PC-9 (cell line): Measurements from ENCODE around the gene NFASC. TPM values are rescaled to one million over a fixed set of nuclear protein-coding genes. Genes with fewer than 3 reads are reported as not detected.

Experiments used
- BruUV-seq: library from RNA; stranded (reverse); fragments of 400-500 nt; replicated peaks from 2 replicates; lab custom pipeline; 2021; lab: Mats Ljungman, UMichigan
- CTCF ChIA-PET: fragments of 300-600 bp; sonication (Branson Sonifier 250); formaldehyde crosslinking; loops from one replicate; lab custom pipeline; 2022; ENCODE audit warnings: antibody characterized with exemption; lab: Charles Lee
- POLR2A ChIA-PET: fragments of 300-600 bp; sonication (Branson Sonifier 250); formaldehyde crosslinking; loops from one replicate; lab custom pipeline; 2022; ENCODE audit warnings: antibody characterized with exemption; ENCODE audit not compliant: unreplicated experiment; lab: Charles Lee
- DNase-seq, 2 experiments: peaks; one replicate each; pipeline versions ENCODE4 v3.0.0 to v3.0.0-alpha.2; 2015 to 2022; ENCODE audit warnings: mixed read lengths in 1 of 2
- H2AFZ ChIP-seq: fragments of 200-600 bp; sonication (generic); 2 replicates; pipeline ENCODE4 v1.8.1; 2017; ENCODE audit warnings: antibody characterized with exemption
- H3F3A ChIP-seq: fragments of 200-600 bp; sonication (generic); 2 replicates; pipeline ENCODE4 v1.8.1; 2017; ENCODE audit warnings: antibody characterized with exemption, mild to moderate bottlenecking, low read depth; ENCODE audit not compliant: insufficient read depth
- H3K27ac ChIP-seq: fragments of 200-600 bp; sonication (generic); 2 replicates; pipeline ENCODE4 v1.6.1; 2016; ENCODE audit warnings: mixed run types
- H3K27me3 ChIP-seq: fragments of 200-600 bp; sonication (generic); 2 replicates; pipeline ENCODE4 v1.6.1; 2016; ENCODE audit warnings: low read depth, mixed run types; ENCODE audit not compliant: insufficient read depth
- H3K36me3 ChIP-seq: fragments of 200-600 bp; sonication (generic); 2 replicates; pipeline ENCODE4 v1.6.1; 2016; ENCODE audit warnings: low read depth, mixed run types
- H3K4me1 ChIP-seq: fragments of 200-600 bp; sonication (generic); replicated peaks from 2 replicates; pipeline ENCODE4 v1.6.1; 2016; ENCODE audit warnings: mixed run types; ENCODE audit not compliant: insufficient read depth
- H3K4me2 ChIP-seq: fragments of 200-600 bp; sonication (generic); 2 replicates; pipeline ENCODE4 v1.6.1; 2017; ENCODE audit warnings: mixed run types
- H3K4me3 ChIP-seq: fragments of 200-600 bp; sonication (generic); 2 replicates; pipeline ENCODE4 v1.6.1; 2016; ENCODE audit warnings: mixed run types
- H3K79me2 ChIP-seq: fragments of 200-600 bp; sonication (generic); 2 replicates; pipeline ENCODE4 v1.6.1; 2017; ENCODE audit warnings: low read depth, mixed run types
- H3K9me2 ChIP-seq: fragments of 200-600 bp; sonication (generic); 2 replicates; pipeline ENCODE4 v1.8.1; 2017; ENCODE audit warnings: mild to moderate bottlenecking; ENCODE audit not compliant: insufficient read depth
- H3K9me3 ChIP-seq: fragments of 200-600 bp; sonication (generic); 2 replicates; pipeline ENCODE4 v1.8.1; 2016; ENCODE audit warnings: low read depth; ENCODE audit not compliant: insufficient read depth
- H4K20me1 ChIP-seq: fragments of 200-600 bp; sonication (generic); 2 replicates; pipeline ENCODE4 v1.8.1; 2017; ENCODE audit not compliant: insufficient read depth
- EZH2 ChIP-seq: fragments of 200-600 bp; sonication (generic); IDR thresholded peaks from 2 replicates; pipeline ENCODE4 v1.8.0; 2017; ENCODE audit warnings: antibody characterized with exemption, low read depth
- intact Hi-C: fragments of 100-400 bp; cut with micrococcal nuclease; formaldehyde crosslinking; loops from one replicate; pipeline ENCODE4 v1.10.0; 2022; ENCODE audit not compliant: unreplicated experiment
- total RNA-seq: library from RNA; stranded (reverse); gene quantifications from 2 replicates; pipeline ENCODE4 v1.2.3, GENCODE V29; 2021
- TF ChIP-seq, protein P1 (sequence below): fragments of 200-600 bp; sonication (generic); conservative IDR thresholded peaks from 2 replicates; pipeline ENCODE4 v1.6.1; 2017; ENCODE audit warnings: mixed run types, antibody characterized with exemption, mild to moderate bottlenecking, moderate library complexity

Gene NFASC
- total RNA-seq, 1 experiment from 2014 or later: not detected

DNA sequence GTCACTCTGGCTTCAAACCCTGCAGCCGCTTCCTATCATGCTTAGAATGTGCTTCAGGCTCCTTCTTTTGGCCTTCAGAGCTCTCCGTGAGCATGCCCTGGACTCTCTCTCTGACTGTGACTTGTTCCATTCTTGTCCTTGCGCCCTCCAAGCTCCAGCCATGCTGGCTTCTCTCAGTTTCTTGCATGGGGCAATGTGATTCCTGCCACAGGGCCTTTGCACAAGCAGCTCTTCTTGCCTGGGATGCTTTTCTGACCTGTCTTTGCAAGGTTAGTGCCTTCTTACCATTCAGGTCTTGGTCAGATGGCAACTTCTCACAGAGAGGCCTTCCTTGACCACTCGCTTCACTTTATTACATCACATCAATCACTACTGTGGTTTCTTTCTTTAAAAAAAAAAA is 66.1 kb downstream of the NFASC start:
- Histone ChIP-seq H3K4me1 (no peaks in the 10 kb centered on the region), H3K79me2 (no peaks in the 10 kb centered on the region), H3K4me3 (no peak overlapping the region), H3K27ac (no peak overlapping the region), H2AFZ (no peak overlapping the region), H3K27me3 (peaks cover 91% of the 10 kb centered on the region), H3K9me2 (no peaks in the 10 kb centered on the region), H3K36me3 (no peaks in the 10 kb centered on the region), H4K20me1 (no peaks in the 10 kb centered on the region), H3K9me3 (no peaks in the 10 kb centered on the region), H3F3A (no peaks in the 10 kb centered on the region), H3K4me2 (no peak overlapping the region)
- TF ChIP-seq, protein P1, sequence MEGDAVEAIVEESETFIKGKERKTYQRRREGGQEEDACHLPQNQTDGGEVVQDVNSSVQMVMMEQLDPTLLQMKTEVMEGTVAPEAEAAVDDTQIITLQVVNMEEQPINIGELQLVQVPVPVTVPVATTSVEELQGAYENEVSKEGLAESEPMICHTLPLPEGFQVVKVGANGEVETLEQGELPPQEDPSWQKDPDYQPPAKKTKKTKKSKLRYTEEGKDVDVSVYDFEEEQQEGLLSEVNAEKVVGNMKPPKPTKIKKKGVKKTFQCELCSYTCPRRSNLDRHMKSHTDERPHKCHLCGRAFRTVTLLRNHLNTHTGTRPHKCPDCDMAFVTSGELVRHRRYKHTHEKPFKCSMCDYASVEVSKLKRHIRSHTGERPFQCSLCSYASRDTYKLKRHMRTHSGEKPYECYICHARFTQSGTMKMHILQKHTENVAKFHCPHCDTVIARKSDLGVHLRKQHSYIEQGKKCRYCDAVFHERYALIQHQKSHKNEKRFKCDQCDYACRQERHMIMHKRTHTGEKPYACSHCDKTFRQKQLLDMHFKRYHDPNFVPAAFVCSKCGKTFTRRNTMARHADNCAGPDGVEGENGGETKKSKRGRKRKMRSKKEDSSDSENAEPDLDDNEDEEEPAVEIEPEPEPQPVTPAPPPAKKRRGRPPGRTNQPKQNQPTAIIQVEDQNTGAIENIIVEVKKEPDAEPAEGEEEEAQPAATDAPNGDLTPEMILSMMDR: no peak
- no TSS peak for BruUV-seq
- intact Hi-C loops: loop anchor here (10.0 kb wide), 1 partner anchor 372 kb away; no protein-coding TSS in a partner anchor
- POLR2A ChIA-PET: no interaction called here
- no peak for DNase-seq
- CTCF ChIA-PET: no interaction called here

DNA sequence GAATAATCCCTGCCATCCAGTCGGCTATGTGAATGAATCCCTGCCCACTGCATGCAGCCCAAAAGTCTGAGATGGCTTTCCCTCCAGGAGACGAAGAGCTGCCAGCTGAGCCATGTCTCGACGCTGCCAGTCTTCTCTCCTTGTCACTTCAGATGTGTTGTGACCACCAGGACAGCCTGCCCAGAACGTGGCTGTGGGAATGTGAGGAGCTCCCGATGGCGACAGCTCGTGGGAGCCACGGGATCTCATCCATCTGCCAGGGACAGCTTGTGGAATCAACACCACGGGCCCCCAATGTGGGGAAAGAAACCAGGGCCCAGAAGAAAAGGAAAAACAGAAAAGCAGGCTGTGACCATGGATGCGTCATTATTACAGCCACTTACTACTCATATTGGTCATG is 67.2 kb downstream of the NFASC start:
- no peaks in the 10 kb centered on the region for H3K79me2 ChIP-seq
- no peaks in the 10 kb centered on the region for H3K9me2 ChIP-seq
- no peaks in the 10 kb centered on the region for H3F3A ChIP-seq
- H3K4me1 ChIP-seq: no peaks in the 10 kb centered on the region
- no peaks in the 10 kb centered on the region for H3K36me3 ChIP-seq
- H3K4me2 ChIP-seq: no peak overlapping the region
- POLR2A ChIA-PET: interaction anchor here (0.6 kb wide), 1 partner anchor 14 kb away, joined by 5 read pairs; no protein-coding TSS in a partner anchor
- TF ChIP-seq EZH2: no peak
- TF ChIP-seq, protein P1: no peak
- no peak overlapping the region for H3K27ac ChIP-seq
- no TSS peak for BruUV-seq
- DNase-seq: no peak
- no peaks in the 10 kb centered on the region for H3K9me3 ChIP-seq
- H2AFZ ChIP-seq: no peak overlapping the region
- peaks cover 90% of the 10 kb centered on the region for H3K27me3 ChIP-seq
- intact Hi-C loops: loop anchor here (10.0 kb wide), 1 partner anchor 373 kb away; no protein-coding TSS in a partner anchor
- no peak overlapping the region for H3K4me3 ChIP-seq
- CTCF ChIA-PET: interaction anchor here (0.6 kb wide), 1 partner anchor 219 kb away, joined by 5 read pairs; no protein-coding TSS in a partner anchor
- no peaks in the 10 kb centered on the region for H4K20me1 ChIP-seq

DNA sequence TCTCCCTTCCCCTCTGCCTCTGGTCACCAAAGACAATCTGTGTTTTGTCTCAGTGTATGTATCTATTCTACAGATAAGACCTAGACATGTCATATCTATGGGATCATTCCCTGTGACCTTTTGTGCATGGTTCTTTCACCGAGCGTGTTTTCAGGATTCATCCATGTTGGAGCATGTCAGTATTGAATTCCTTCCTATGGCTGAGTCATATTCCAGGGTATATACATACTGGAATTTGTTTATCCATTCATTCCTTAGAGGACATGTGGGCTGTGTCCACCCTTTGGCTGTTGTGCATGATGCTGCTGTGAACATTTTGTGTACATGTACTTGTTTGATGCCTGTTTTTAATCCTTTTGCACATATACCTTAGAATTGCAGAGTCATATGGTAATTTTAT is 69.9 kb downstream of the NFASC start:
- H3K4me1 ChIP-seq: no peaks in the 10 kb centered on the region
- H3K27ac ChIP-seq: no peak overlapping the region
- H2AFZ ChIP-seq: no peak overlapping the region
- ChIA-PET CTCF (no interaction called here), POLR2A (no interaction called here)
- H3K79me2 ChIP-seq: no peaks in the 10 kb centered on the region
- no TSS peak for BruUV-seq
- no peaks in the 10 kb centered on the region for H3K36me3 ChIP-seq
- no peaks in the 10 kb centered on the region for H3F3A ChIP-seq
- no peak for DNase-seq
- TF ChIP-seq EZH2: no peak
- TF ChIP-seq, protein P1: no peak
- no peak overlapping the region for H3K4me2 ChIP-seq
- H3K27me3 ChIP-seq: peaks cover 89% of the 10 kb centered on the region
- no peak overlapping the region for H3K4me3 ChIP-seq
- no peaks in the 10 kb centered on the region for H4K20me1 ChIP-seq
- H3K9me3 ChIP-seq: no peaks in the 10 kb centered on the region
- intact Hi-C loops: no loop called here
- no peaks in the 10 kb centered on the region for H3K9me2 ChIP-seq
